ENCODE measurements around the gene GCAT.
"Not testable (repeated sequence)": the region's sequence is repeated elsewhere in the genome, so short reads cannot be mapped to it uniquely, and the experiment has no call there.

The GCAT gene

GRCh38 chr22:37782340-37783168 lies 25.2 kb upstream of the GCAT start:
- no peak for DNase-seq

DNA sequence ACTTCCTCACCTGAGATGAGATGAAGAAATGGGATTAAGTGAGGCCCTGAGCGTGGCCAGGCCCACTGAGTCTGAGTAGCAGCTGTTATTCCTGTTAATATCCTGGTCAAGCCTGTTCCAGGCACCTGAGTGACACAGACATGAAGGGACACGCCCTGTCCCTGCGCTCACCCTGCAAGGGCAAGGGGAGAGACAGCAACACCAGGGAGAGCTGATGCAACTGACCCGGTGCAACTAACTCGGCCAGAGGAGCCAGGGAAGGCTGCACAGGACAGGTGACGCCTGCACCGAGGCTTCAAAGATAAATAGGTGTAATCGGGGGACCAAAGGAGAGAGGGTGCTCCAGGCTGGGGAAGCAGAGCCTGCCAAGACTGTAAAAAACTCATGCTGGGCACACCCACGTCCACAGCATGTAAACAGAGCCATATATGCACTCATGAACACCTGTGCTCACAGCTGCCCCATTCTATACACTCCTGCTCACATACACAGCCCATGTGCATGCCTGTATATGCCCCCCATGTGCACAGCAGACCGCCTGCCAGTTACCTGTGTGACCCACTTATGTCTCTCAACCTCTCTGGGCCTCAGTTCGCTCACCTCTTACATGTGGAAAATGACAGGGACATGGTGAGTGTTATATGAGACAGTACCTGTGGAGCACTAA lies 22.8 kb upstream of the GCAT start:
- peak; percentile 15 for DNase-seq

DNA sequence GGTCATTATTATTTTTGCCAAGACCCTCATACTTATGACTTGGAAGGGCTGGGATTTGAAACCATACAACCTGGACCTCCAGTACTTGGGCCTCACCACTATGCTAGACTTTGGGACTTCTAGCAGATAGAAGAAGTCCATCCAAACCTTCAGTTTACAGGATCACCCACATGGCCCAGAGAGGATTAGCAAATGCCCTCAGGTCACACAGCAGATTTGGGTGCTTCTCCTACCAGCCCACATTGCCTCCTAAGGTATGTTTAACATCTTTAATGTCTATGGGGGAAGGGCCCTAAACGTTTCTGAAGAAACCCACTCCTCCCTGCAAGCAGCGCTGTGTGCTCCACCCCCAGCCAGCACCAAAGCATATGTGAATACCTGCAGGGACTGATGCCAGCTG lies 17.5 kb upstream of the GCAT start:
- DNase-seq = no peak

DNA sequence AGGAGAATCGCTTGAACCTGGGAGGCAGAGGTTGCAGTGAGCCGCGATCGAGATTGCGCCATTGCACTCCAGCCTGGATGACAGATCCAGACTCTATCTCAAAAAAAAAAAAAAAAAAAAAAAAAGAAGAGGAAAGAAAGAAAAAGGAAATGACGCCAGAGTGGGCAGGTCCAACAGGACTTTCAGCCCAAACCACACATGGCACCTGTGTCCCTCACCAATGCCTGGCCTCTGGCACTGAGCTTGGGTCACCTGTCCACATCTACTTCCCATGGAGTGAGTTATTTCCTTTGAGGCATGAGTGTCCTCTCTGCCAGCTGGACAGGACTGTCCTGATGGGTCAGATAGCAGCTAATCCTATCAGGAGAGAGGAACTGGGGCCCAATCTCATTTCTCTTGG lies 15.2 kb upstream of the GCAT start:
- DNase-seq = no peak

GRCh38 chr22:37794376-37794775 lies 13.4 kb upstream of the GCAT start:
- no peak for DNase-seq

DNA sequence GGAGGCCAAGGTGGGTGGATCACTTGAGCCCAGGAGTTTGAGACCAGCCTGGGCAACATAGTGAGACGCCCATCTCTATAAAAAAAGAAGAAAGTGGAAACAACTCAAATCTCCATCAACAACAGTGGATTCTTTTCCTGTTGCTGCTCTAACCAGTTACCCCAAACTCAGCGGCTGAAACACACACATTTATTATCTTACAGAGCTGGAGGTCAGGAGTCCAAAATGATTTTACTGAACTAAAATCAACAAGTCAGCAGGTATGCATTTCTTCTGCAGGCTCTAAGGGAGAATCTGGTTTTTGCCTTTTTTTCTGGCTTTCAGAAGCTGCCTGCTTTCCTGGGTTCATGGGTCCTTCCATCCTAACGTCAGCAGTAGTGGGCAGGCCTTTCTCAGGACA lies 11.7 kb upstream of the GCAT start:
- DNase-seq = no peak

DNA sequence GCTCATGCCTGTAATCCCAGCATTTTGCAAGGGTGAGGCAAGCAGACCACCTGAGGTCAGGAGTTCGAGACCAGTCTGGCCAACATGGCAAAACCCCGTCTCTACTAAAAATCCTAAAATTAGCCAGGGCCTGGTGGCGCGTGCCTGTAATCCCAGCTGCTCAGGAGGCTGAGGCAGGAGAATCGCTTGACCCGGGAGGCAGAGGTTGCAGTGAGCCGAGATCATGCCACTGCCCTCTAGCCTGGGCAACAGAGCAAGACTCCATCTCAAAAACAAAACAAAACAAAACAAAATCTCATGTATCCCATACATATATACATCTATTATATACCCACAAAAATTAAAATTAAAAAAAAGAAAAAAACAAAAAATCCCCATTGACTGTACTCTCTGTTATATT lies 10.5 kb upstream of the GCAT start:
- DNase-seq = not testable (repeated sequence)

- DNase-seq = no peak
These were observed 9.7 kb upstream of the GCAT start for GRCh38 chr22:37797874-37798500.

DNA sequence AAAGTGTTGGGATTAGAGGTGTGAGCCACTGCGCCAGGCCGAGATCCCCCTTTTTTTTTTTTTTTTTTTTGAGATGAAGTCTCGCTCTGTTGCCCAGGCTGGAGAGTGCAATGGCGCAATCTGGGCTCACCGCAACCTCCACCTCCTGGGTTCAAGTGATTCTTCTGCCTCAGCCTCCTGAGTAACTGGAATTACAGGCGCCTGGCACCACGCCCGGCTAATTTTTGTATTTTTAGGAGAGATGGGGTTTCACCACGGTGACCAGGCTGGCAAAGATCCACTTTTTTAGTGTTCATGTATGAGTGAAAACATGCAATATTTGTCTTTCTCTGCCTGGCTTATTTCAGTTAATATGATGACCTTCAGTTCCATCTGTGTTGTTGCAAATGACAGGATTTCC lies 7.8 kb upstream of the GCAT start:
- peak; percentile 34 for DNase-seq

- no peak for DNase-seq
These were observed 5.8 kb upstream of the GCAT start for GRCh38 chr22:37801946-37802309.

- DNase-seq = peak; percentile 69
These were observed 5.2 kb upstream of the GCAT start for GRCh38 chr22:37802310-37803194.

GRCh38 chr22:37803195-37803638 lies 4.5 kb upstream of the GCAT start:
- DNase-seq = no peak

DNA sequence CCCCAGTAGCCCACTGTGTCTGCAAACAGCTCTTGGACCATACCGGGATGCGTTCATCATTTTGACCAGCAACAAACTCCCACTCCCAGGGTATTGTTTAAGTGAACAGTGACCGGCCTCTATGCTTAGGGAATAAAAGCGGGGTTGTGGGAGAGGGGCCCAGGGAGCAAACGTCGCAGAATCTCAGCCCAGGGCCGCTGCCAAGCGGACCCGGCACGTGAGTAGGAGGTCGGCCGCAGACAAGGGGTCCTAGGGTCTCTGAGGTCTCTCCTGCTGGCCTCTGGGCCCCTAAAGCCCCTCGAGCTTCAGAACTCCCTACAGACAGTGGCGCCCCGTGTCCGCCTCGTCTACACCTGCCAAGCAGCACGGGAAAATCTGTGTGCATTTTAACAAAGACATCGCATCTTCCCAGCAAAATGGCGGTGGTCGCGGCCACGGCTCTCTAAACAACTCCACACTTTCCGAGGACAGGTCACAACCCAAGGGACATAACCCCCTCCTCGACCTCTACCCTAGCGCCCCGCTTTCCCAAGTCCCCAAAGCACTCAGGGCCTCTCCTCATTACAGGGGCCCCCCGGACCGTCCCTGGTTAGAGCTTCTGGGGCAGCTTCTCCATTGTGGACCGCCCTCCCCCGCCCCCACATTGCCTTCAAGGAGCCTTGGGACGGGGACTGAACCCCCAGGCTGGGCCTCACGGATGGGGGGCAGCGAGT lies 3.9 kb upstream of the GCAT start:
- no peak for DNase-seq

DNA sequence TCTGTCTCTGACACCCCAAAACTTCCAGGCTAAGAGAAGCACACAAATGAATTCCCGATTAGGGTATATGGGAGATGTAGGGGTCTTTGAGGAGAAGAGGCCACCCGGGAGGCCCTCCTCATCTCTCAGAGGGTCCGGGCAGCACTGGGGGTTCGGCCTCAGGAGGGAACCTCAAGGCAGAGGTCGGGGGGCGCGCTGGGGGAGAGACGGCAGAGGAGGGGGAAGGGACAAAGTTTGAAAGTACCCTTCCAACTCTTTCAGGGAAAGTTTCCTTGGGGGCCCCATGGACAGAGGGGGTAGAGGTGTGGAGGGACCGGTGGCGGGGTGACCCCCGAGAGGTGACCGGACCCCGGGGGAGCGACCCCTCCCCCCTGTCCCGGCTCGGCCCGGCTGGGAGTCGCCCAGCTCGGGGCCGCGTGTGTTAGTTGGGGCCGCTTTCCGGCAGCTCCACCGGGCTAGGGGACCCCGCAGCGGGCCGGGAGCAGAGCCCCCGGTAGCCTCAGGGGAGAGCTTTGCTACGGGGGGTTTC lies 3.3 kb upstream of the GCAT start:
- DNase-seq = no peak

- DNase-seq = peak; percentile 62
These were observed 2.6 kb upstream of the GCAT start for GRCh38 chr22:37804881-37805809.

DNA sequence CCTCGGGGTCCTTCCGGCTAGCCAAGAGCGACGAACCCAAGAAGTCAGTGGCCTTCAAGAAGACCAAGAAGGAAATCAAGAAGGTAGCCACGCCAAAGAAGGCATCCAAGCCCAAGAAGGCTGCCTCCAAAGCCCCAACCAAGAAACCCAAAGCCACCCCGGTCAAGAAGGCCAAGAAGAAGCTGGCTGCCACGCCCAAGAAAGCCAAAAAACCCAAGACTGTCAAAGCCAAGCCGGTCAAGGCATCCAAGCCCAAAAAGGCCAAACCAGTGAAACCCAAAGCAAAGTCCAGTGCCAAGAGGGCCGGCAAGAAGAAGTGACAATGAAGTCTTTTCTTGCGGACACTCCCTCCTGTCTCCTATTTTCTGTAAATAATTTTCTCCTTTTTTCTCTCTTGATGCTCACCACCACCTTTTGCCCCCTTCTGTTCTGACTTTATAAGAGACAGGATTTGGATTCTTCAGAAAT lies 1.9 kb upstream of the GCAT start:
- no peak for DNase-seq

DNA sequence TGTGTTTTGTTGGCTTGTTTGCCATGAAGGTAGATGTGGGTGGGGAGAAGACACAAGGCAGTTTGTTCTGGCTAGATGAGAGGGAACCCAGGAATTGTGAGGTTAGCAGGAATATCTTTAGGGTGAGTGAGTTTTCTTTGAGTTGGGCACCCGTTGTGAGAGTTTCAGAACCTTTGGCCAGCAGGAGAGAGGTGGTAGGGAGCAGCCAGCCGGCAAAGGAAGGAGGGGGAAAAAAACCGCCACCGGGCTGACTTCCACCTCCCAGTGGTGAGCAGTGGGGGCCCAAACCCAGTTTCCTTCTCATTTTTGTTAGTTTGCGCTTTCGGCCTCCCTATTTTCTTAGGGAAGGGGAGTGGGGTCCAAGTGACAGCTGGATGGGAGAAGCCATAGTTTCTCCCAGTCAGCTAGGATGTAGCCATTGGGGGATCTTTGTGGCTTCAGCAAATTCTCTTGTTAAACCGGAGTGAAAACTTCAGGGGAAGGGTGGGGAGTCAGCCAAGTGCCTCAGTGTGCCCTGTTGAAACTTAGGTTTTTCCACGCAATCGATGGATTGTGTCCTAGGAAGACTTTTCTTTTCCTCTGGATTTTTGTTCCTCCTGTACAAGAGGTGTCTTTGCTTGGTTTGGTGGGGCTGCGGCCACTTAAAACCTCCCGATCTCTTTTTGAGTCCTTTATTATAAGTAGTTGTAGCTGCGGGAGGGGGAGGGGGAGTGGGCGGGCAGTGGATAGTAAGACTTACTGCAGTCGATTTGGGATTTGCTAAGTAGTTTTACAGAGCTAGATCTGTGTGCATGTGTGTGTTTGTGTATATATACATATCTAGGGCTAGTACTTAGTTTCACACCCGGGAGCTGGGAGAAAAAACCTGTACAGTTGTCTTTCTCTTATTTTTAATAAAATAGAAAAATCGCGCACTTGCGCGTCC lies 1.1 kb upstream of the GCAT start:
- no peak for DNase-seq

GRCh38 chr22:37808294-37808657 lies 542 bp downstream of the GCAT start:
- no peak for DNase-seq

GRCh38 chr22:37809672-37810333 lies 2.1 kb downstream of the GCAT start:
- DNase-seq = no peak
